Measurements from ENCODE around the gene ZNF775. TPM values are rescaled to one million over a fixed set of nuclear protein-coding genes. Genes with fewer than 3 reads are reported as not detected.

ZNF775 gene
- total RNA-seq, 4 donors from 2014 or later, result 1.4 to 3.8 (median 2.4) TPM

- TF ChIP-seq CTCF (IDR thresholded peaks at IDR 0.05), result no peak
- TF ChIP-seq POLR2A (IDR thresholded peaks at IDR 0.05), result no peak
- DNase-seq (ENCODE audit: low spot score in 2 of 2), result no peak
- WGBS, 2 donors, result 91% methylated on average over 4 of the region's 4 CpGs
- intact Hi-C loops (cut with DNase I; ENCODE audit: low total_unique reads), result no loop called here
- no peak overlapping the region for H3K4me3 ChIP-seq (ENCODE audit: low read depth, poor library complexity, severe bottlenecking)
Measured at GRCh38 chr7:150358988-150359621, 20.0 kb upstream of the ZNF775 start.

GRCh38 chr7:150359622-150360362 is 19.3 kb upstream of the ZNF775 start:
- WGBS, 2 donors, result 92% methylated on average over 2 of the region's 2 CpGs
- no peak for DNase-seq (ENCODE audit: low spot score in 2 of 2)
- intact Hi-C loops (cut with DNase I; ENCODE audit: low total_unique reads), result no loop called here
- H3K4me3 ChIP-seq (ENCODE audit: low read depth, poor library complexity, severe bottlenecking), result no peak overlapping the region
- TF ChIP-seq CTCF (IDR thresholded peaks at IDR 0.05) (no peak), POLR2A (IDR thresholded peaks at IDR 0.05) (no peak)

- intact Hi-C loops (cut with DNase I; ENCODE audit: low total_unique reads), result no loop called here
- no peak overlapping the region for H3K4me3 ChIP-seq (ENCODE audit: low read depth, poor library complexity, severe bottlenecking)
- TF ChIP-seq CTCF (IDR thresholded peaks at IDR 0.05) (no peak), POLR2A (IDR thresholded peaks at IDR 0.05) (no peak)
- no peak for DNase-seq (ENCODE audit: low spot score in 2 of 2)
- 81 to 90% methylated on average over 5 of the region's 5 CpGs for WGBS, 2 donors
Measured at GRCh38 chr7:150360363-150361058, 18.6 kb upstream of the ZNF775 start.

- DNase-seq (ENCODE audit: low spot score in 2 of 2), result no peak
- intact Hi-C loops (cut with DNase I; ENCODE audit: low total_unique reads), result no loop called here
- 76 to 79% methylated on average over 7 of the region's 7 CpGs for WGBS, 2 donors
- no peak for TF ChIP-seq CTCF (IDR thresholded peaks at IDR 0.05)
- H3K4me3 ChIP-seq (ENCODE audit: low read depth, poor library complexity, severe bottlenecking), result no peak overlapping the region
Measured at GRCh38 chr7:150361402-150361801, 17.7 kb upstream of the ZNF775 start.

GRCh38 chr7:150361807-150362621 is 17.1 kb upstream of the ZNF775 start:
- H3K4me3 ChIP-seq (ENCODE audit: low read depth, poor library complexity, severe bottlenecking), result no peak overlapping the region
- no peak for DNase-seq (ENCODE audit: low spot score in 2 of 2)
- intact Hi-C loops (cut with DNase I; ENCODE audit: low total_unique reads), result no loop called here
- 74 to 81% methylated on average over 18 of the region's 18 CpGs for WGBS, 2 donors
- TF ChIP-seq CTCF (IDR thresholded peaks at IDR 0.05), result no peak
- no peak for TF ChIP-seq POLR2A (IDR thresholded peaks at IDR 0.05)

Measured in lower leg skin (tissue), 4 donors.